Measurements from ENCODE around the gene NR5A1. TPM values are rescaled to one million over a fixed set of nuclear protein-coding genes. Genes with fewer than 3 reads are reported as not detected.

Gene NR5A1
- total RNA-seq, 4 donors from 2014 or later, result 0.17 TPM; not detected in 3

- intact Hi-C loops (cut with DNase I), result no loop called here
- H3K4me3 ChIP-seq, result no peak overlapping the region
- TF ChIP-seq POLR2A (IDR thresholded peaks at IDR 0.05; ENCODE audit: low read depth) (no peak), POLR2AphosphoS5 (IDR thresholded peaks at IDR 0.05) (no peak), CTCF (IDR thresholded peaks at IDR 0.05) (no peak), EP300 (IDR thresholded peaks at IDR 0.05) (no peak)
- DNase-seq (ENCODE audit: extremely low spot score), result no peak
- H3K27me3 ChIP-seq, result no peaks in the 10 kb centered on the region
- H3K4me1 ChIP-seq, result no peaks in the 10 kb centered on the region
- H3K27ac ChIP-seq (replicated peaks in 1 of 4), result no peak overlapping the region
- whole genome bisulfite sequencing, result 88% methylated on average over 7 of the region's 7 CpGs
- H3K36me3 ChIP-seq, result no peaks in the 10 kb centered on the region
- H3K9me3 ChIP-seq, result no peaks in the 10 kb centered on the region
These were observed 13.0 kb upstream of the NR5A1 start for GRCh38 chr9:124520206-124520596.

DNA sequence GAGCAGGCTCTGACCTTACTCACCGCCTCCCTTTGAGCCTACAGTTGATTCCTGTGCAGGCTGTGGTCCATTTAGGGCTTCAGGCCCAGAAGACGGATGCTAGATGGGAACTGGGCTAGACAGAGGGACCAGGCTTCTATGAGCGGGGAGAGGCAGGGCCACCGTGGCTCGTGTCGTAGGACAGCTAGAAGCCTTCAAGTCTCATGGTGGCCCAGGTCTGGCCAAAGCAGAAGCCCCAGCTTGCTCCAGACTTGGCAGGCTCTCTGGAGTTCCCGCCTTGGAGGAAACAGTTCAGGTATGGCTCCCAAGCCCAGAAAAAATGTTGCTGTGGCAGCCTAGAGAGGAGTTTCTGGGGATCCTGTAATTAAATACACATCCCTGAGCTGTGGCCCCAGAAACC lies 10.9 kb upstream of the NR5A1 start:
- WGBS, result 93% methylated on average over 6 of the region's 7 CpGs
- no peaks in the 10 kb centered on the region for H3K36me3 ChIP-seq
- TF ChIP-seq CTCF (IDR thresholded peaks at IDR 0.05), result no peak
- TF ChIP-seq EP300 (IDR thresholded peaks at IDR 0.05), result no peak
- no peak for TF ChIP-seq POLR2AphosphoS5 (IDR thresholded peaks at IDR 0.05)
- H3K27me3 ChIP-seq, result peaks cover 0 to 5% (median 0%) of the 10 kb centered on the region in 4 donors
- intact Hi-C loops (cut with DNase I), result no loop called here
- no peak overlapping the region for H3K4me3 ChIP-seq
- peaks cover 0 to 3% (median 0%) of the 10 kb centered on the region in 4 donors for H3K4me1 ChIP-seq
- no peaks in the 10 kb centered on the region for H3K9me3 ChIP-seq
- no peak overlapping the region for H3K27ac ChIP-seq (replicated peaks in 1 of 4)
- no peak for DNase-seq (ENCODE audit: extremely low spot score)

DNA sequence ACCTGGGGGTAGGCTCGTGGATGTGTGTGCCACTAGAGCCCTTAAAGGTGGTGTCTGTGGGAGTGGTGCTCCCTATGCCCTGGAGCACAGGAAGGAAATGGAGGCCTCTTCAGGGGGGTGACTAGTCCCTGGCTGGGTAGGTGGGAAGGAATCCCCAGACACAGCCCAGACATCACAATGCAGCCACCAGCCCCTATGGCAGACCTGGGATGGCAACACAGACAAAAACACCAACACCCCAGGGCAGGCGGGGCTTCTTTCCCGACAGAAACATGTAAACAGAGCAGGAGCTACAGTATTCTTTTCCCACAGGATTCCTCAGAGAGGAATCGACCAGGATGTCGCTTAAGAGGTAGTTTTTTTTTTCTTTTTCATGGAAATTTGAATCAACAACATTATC lies 10.4 kb upstream of the NR5A1 start:
- TF ChIP-seq POLR2AphosphoS5 (IDR thresholded peaks at IDR 0.05), result no peak

DNA sequence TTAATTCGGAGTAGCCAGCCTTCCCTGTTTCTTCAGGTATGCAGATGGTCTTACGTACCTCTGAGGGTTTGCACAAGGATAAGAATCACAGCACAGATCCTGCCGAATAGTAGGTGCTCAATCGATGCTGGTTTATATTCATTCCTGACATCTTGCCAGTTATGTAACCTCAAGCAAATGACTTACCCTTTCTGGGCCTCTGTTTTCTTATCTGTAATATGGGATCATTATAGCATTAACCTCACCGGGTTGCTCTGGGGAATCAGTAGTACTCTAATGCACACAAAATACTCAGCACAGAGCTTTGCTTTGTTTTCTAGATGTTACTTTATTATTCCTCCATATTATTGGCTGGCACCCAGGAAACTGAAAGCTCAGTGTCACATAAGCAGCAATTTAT lies 7.7 kb upstream of the NR5A1 start:
- intact Hi-C loops (cut with DNase I), result no loop called here
- Histone ChIP-seq H3K4me3 (no peak overlapping the region), H3K27me3 (peaks cover 0 to 29% (median 0%) of the 10 kb centered on the region in 4 donors), H3K27ac (replicated peaks in 1 of 4) (no peak overlapping the region), H3K4me1 (peaks cover 0 to 3% (median 0%) of the 10 kb centered on the region in 4 donors), H3K36me3 (no peaks in the 10 kb centered on the region), H3K9me3 (no peaks in the 10 kb centered on the region)
- WGBS, result 87% methylated on average over 5 of the region's 5 CpGs
- DNase-seq (ENCODE audit: extremely low spot score), result no peak
- no peak for TF ChIP-seq EP300 (IDR thresholded peaks at IDR 0.05)
- no peak for TF ChIP-seq POLR2AphosphoS5 (IDR thresholded peaks at IDR 0.05)
- no peak for TF ChIP-seq POLR2A (IDR thresholded peaks at IDR 0.05; ENCODE audit: low read depth)
- no peak for TF ChIP-seq CTCF (IDR thresholded peaks at IDR 0.05)

More for the DNA sequence above, 10.4 kb upstream of the NR5A1 start:
- H3K27ac ChIP-seq (replicated peaks in 1 of 4), result no peak overlapping the region
- intact Hi-C loops (cut with DNase I), result no loop called here
- no peaks in the 10 kb centered on the region for H3K36me3 ChIP-seq
- peaks cover 0 to 10% (median 0%) of the 10 kb centered on the region in 4 donors for H3K27me3 ChIP-seq
- no peak overlapping the region for H3K4me3 ChIP-seq
- peaks cover 0 to 3% (median 0%) of the 10 kb centered on the region in 4 donors for H3K4me1 ChIP-seq
- DNase-seq (ENCODE audit: extremely low spot score), result no peak
- no peaks in the 10 kb centered on the region for H3K9me3 ChIP-seq
- 87% methylated on average over 5 of the region's 5 CpGs for WGBS

GRCh38 chr9:124514125-124514524 lies 6.9 kb upstream of the NR5A1 start:
- no peaks in the 10 kb centered on the region for H3K36me3 ChIP-seq
- H3K27ac ChIP-seq (replicated peaks in 1 of 4), result no peak overlapping the region
- intact Hi-C loops (cut with DNase I), result no loop called here
- DNase-seq (ENCODE audit: extremely low spot score), result no peak
- 89% methylated on average over 4 of the region's 4 CpGs for WGBS
- no peak for TF ChIP-seq POLR2A (IDR thresholded peaks at IDR 0.05; ENCODE audit: low read depth)
- TF ChIP-seq POLR2AphosphoS5 (IDR thresholded peaks at IDR 0.05), result no peak
- TF ChIP-seq EP300 (IDR thresholded peaks at IDR 0.05), result no peak
- TF ChIP-seq CTCF (IDR thresholded peaks at IDR 0.05), result no peak
- peaks cover 0 to 31% (median 0%) of the 10 kb centered on the region in 4 donors for H3K27me3 ChIP-seq
- no peak overlapping the region for H3K4me3 ChIP-seq
- no peaks in the 10 kb centered on the region for H3K9me3 ChIP-seq
- H3K4me1 ChIP-seq, result peaks cover 0 to 3% (median 0%) of the 10 kb centered on the region in 4 donors

Data from esophagus muscularis mucosa (tissue), 4 donors.